Middle frontal gyrus (tissue), 1 donor: Measurements from ENCODE around the gene KCNC3.

Experiments used
- DNase-seq: peaks from one replicate; pipeline ENCODE4 v3.0.0-alpha.2; 2015; ENCODE audit warnings: low spot score; ENCODE audit errors: extremely low spot score

Gene KCNC3

GRCh38 chr19:50276370-50277063 is 52.7 kb downstream of the KCNC3 start:
- DNase-seq: no peak

GRCh38 chr19:50275577-50276368 is 53.4 kb downstream of the KCNC3 start:
- no peak for DNase-seq

- no peak for DNase-seq
These were observed 55.4 kb downstream of the KCNC3 start for GRCh38 chr19:50273821-50274220.

- DNase-seq: no peak
These were observed 56.8 kb downstream of the KCNC3 start for GRCh38 chr19:50272263-50272897.

GRCh38 chr19:50269653-50270052 is 59.5 kb downstream of the KCNC3 start:
- no peak for DNase-seq

- no peak for DNase-seq
These were observed 60.7 kb downstream of the KCNC3 start for GRCh38 chr19:50268501-50268900.

GRCh38 chr19:50268041-50268440 is 61.1 kb downstream of the KCNC3 start:
- DNase-seq: peak; percentile 5

- DNase-seq: no peak
These were observed 62.3 kb downstream of the KCNC3 start for GRCh38 chr19:50266896-50267295.

- no peak for DNase-seq
These were observed 63.1 kb downstream of the KCNC3 start for GRCh38 chr19:50266041-50266440.

- DNase-seq: no peak
These were observed 64.5 kb downstream of the KCNC3 start for GRCh38 chr19:50264483-50265186.

- DNase-seq: no peak
These were observed 66.0 kb downstream of the KCNC3 start for GRCh38 chr19:50263176-50263575.
